Stimulated activated CD4-positive, alpha-beta T cell treated with anti-CD3 and anti-CD28 coated beads, Interleukin-4, amount 100 ng/mL, for 24 hours (primary cell): ENCODE results near the gene PLEKHA1.

ENCODE experiments used
- DNase-seq: peaks from one replicate; pipeline ENCODE4 v3.0.0-alpha.2; 2020

PLEKHA1 gene

GRCh38 chr10:122463466-122464249 is 89.2 kb downstream of the PLEKHA1 start:
- DNase-seq, result no peak

- DNase-seq, result no peak
These were observed 89.7 kb downstream of the PLEKHA1 start for GRCh38 chr10:122464250-122464510.

- DNase-seq, result no peak
These were observed 90.1 kb downstream of the PLEKHA1 start for GRCh38 chr10:122464586-122464985.

GRCh38 chr10:122465401-122466040 is 91.0 kb downstream of the PLEKHA1 start:
- DNase-seq, result no peak

GRCh38 chr10:122466951-122467381 is 92.5 kb downstream of the PLEKHA1 start:
- no peak for DNase-seq

GRCh38 chr10:122467701-122468100 is 93.2 kb downstream of the PLEKHA1 start:
- DNase-seq, result no peak

GRCh38 chr10:122468307-122468925 is 93.9 kb downstream of the PLEKHA1 start:
- no peak for DNase-seq

GRCh38 chr10:122468926-122469781 is 94.6 kb downstream of the PLEKHA1 start:
- no peak for DNase-seq

- no peak for DNase-seq
These were observed 95.3 kb downstream of the PLEKHA1 start for GRCh38 chr10:122469848-122470247.

GRCh38 chr10:122471531-122472177 is 97.1 kb downstream of the PLEKHA1 start:
- no peak for DNase-seq

GRCh38 chr10:122473116-122473515 is 98.6 kb downstream of the PLEKHA1 start:
- DNase-seq, result no peak

GRCh38 chr10:122474131-122474818 is 99.8 kb downstream of the PLEKHA1 start:
- no peak for DNase-seq

GRCh38 chr10:122475100-122475499 is 100.6 kb downstream of the PLEKHA1 start:
- DNase-seq, result no peak

- DNase-seq, result no peak
These were observed 101.3 kb downstream of the PLEKHA1 start for GRCh38 chr10:122475591-122476332.

GRCh38 chr10:122476333-122476695 is 101.8 kb downstream of the PLEKHA1 start:
- DNase-seq, result no peak

GRCh38 chr10:122477436-122477835 is 102.9 kb downstream of the PLEKHA1 start:
- DNase-seq, result no peak

- no peak for DNase-seq
These were observed 104.5 kb downstream of the PLEKHA1 start for GRCh38 chr10:122478971-122479370.

GRCh38 chr10:122480146-122480833 is 105.8 kb downstream of the PLEKHA1 start:
- DNase-seq, result no peak

- DNase-seq, result no peak
These were observed 107.0 kb downstream of the PLEKHA1 start for GRCh38 chr10:122481296-122482056.
